Stimulated activated naive CD8-positive, alpha-beta T cell treated with anti-CD3 and anti-CD28 coated beads, Interleukin-15, Interleukin-2, amounts not matched to agents 100 U/mL and 50 U/mL, for 24 hours (primary cell): Measurements from ENCODE around the gene RAPGEF2.

Experiments used
- ATAC-seq: fragments of 150-1000 bp; cut with Tn5 transposase; one replicate; pipeline ENCODE4 v1.10.0; 2021
- DNase-seq: peaks from one replicate; pipeline ENCODE4 v3.0.0; 2021

Gene RAPGEF2

DNA sequence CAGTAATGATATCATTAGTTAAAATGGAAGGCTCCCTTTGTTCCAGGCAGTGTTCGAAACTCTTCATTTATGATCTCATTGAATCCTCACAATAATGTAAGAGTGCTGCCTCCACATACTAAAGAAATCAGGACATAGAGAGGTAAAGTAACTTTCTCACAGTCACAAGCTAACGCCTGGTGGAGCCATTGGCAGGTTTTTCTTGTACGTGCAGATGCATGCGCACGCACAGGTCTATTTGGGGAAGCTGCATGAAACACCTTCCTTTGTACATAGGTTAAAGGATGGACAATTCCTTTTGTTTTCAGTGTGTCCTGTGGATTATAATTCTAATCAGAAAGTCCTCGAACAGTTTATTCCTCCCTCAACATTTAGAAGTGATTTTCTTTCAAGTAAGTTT lies 176.2 kb downstream of the RAPGEF2 start:
- DNase-seq, result no peak

GRCh38 chr4:159280442-159281172 lies 177.7 kb downstream of the RAPGEF2 start:
- no peak for DNase-seq
- no peak for ATAC-seq

More for the DNA sequence above, 176.2 kb downstream of the RAPGEF2 start:
- no peak for ATAC-seq

DNA sequence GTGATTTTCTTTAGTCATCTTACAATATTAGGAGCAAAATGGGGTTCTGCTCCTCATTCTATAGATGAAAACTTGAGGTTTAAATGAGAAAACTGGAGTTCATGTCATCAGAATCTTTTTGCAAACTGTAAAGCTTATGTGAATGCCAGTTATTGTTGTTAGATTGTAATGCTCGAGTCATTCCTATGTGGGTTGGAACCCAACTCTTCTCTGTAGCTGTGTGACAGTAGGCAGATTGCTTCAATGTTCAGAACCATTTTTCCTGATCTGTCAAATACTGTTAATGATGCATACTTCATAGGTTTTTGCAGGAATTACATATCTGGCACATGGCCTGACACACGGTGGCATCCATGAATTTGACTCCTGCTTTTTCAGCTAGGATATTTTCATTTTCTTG lies 178.9 kb downstream of the RAPGEF2 start:
- DNase-seq (no peak), ATAC-seq (no peak)

DNA sequence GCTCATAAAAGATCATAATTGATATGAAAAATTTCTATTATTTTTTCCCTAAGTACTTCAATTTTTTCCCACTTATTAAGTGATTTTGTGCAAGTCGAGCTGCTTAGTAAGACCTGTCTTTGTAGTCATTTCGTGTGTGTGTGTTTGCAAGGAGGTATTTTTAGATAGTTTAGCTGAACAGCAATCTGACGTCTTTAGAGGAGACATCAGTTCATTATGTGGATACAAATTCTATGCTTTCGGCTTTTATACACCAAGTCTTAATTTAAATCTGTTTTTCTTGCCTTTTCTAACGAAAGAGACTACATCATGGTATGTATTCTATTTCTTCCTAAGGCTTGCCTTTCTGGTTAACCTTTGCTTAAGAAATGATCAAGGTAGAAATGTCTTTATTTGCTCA lies 179.4 kb downstream of the RAPGEF2 start:
- ATAC-seq (no peak), DNase-seq (no peak)

GRCh38 chr4:159282944-159283343 lies 180.1 kb downstream of the RAPGEF2 start:
- ATAC-seq, result no peak
- DNase-seq, result no peak

DNA sequence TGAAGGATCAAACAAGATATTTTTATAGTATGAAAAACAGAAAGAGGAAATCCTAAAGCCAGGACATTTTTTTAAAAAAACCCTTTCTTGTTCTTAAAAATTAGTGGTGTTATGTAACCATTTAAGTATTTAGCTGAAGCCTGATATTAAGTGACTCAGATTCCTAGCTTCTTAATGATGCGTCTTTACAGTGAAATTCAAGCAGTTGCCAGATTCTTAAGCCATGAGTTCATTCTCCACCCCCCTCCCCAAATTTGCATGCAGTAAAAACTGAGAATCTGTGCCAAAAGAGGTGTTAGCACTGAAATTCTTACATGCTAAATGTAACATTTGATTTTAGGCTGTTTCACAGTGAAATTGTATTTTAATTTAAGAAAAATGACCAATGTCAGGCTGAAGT lies 180.8 kb downstream of the RAPGEF2 start:
- ATAC-seq (no peak), DNase-seq (no peak)

DNA sequence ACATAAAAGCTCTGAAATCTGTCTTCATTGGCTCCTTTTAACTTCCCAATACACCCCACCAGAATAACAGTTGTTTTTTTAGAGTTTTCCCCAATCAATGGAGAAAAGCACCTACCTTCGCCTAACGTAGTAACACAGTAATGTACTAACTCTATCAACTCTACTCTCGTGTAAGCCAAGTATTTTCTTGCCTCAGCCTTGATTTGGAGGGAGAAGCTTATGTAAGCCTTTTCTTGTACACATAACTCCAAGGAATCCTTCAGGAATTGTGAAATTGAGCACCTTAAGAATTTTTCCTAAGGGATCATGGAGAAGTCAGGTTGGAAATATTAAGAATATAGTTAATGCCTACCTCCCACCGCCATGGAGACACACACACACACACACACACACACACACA lies 181.2 kb downstream of the RAPGEF2 start:
- ATAC-seq (no peak), DNase-seq (no peak)

DNA sequence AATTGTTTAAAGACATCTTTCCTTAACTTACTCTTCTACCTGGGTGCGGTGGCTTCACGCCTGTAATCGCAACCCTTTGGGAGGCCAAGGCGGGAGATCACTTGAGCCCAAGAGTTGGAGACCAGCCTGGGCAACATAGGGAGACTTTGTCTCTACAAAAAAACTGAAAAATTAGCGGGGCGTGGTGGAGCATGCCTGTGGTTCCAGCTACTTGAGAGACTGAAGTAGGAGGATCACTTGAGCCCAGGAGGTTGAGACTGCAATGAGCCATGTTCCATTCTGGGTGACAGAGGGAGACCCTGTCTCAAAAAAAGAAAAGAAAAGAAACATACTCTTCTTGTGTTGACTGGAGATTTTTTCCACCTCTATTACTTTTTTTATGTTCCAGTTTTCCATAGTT lies 181.9 kb downstream of the RAPGEF2 start:
- no peak for DNase-seq
- ATAC-seq, result no peak

- ATAC-seq (no peak), DNase-seq (no peak)
These were observed 184.9 kb downstream of the RAPGEF2 start for GRCh38 chr4:159287767-159288166.

DNA sequence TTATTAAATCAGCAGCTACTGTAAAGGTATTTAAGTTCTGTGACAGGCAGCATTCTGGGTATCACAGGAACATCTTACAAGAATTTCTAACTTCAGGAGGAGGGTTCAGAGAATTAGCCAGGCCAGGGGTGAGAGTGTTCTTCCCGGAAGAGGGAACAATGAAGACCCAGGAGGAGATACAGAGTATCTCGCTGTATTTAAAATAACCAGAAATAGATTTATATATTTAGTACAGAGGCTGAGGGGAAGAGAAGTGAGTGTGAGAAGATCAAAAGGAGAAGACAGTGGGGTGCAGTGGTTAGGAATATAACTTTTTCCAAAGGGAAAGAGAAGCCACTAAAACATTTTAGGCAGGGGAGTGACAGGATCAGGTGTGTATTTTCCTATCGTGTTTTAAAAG lies 186.8 kb downstream of the RAPGEF2 start:
- DNase-seq (no peak), ATAC-seq (no peak)

GRCh38 chr4:159290321-159291030 lies 187.6 kb downstream of the RAPGEF2 start:
- ATAC-seq, result no peak
- DNase-seq, result no peak

DNA sequence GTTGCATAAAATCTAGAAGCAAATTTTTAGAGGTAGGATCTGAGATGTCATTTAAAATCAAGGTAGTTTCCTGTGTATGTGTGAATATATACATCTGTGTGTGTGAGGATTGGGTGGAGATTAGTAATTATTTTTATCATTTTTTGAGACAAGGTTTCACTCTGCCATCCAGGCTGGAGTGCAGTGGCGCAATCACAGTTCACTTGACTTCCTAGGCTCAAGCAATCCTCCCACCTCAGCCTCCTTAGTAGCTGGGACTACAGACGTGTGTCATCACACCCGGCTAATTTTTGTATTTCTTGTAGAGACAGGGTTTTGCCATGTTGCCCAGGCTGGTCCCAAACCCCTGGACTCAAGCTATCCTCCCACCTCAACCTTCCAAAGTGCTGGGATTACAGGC lies 188.3 kb downstream of the RAPGEF2 start:
- DNase-seq (no peak), ATAC-seq (no peak)

DNA sequence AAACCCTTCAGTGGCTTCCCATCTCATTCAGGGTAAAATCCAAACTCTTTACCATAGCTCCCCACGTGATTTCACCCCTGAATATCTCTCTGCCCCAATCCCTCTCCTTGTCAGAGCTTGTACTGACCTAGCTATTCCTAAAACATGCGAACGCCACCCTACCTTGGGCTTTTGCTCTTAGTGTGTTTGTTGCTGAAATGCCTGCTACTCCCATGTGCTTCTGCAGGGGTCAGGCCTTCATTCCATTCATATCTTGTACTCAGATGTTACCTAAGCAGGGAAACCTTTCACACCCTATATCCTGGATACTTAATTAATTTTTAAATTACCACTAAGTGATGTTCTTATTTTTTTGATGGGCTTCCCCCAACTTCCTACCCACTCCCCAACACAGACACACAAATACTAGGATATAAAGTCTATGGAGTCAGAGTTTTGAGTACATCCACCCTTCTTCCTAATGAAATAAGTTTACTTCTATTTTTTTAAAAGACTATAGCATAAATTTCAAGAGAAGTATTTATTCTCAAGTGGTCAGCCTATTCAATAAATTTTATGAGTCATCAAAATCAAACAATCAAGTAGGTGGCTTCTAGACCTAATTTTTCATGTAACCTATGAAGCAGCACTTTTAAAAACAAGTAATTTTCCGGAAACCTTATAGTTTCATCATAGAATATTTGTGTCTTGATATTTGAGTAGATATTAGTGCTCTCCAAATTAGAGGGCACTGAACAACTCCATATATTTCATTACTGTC lies 189.4 kb downstream of the RAPGEF2 start:
- ATAC-seq (no peak), DNase-seq (no peak)

- no peak for ATAC-seq
- no peak for DNase-seq
These were observed 191.1 kb downstream of the RAPGEF2 start for GRCh38 chr4:159293811-159294515.

- no peak for ATAC-seq
- no peak for DNase-seq
These were observed 193.2 kb downstream of the RAPGEF2 start for GRCh38 chr4:159296061-159296460.

GRCh38 chr4:159297091-159297490 lies 194.2 kb downstream of the RAPGEF2 start:
- no peak for ATAC-seq

DNA sequence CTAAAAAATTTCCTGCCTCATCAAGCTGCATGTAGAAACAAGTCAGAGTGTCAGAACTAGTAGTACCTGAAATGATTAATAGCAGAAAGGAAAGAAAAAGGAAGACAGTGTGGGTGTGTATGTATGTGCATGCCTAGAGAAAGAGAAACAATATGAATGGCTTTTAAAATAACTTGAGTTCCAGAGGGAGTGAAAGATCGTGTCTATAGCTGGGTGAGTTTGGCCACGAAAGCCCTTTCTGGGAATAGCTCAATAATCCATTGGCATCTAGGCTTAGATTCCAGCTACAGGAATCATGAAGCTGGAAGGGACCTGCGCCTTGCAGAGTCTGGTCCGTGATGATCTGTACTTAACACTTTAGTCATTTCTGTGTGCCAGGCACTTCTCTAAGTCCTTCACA lies 195.6 kb downstream of the RAPGEF2 start:
- DNase-seq (no peak), ATAC-seq (no peak)

More at GRCh38 chr4:159297091-159297490, 194.2 kb downstream of the RAPGEF2 start:
- no peak for DNase-seq

- DNase-seq (no peak), ATAC-seq (no peak)
These were observed 200.6 kb downstream of the RAPGEF2 start for GRCh38 chr4:159303435-159303834.

DNA sequence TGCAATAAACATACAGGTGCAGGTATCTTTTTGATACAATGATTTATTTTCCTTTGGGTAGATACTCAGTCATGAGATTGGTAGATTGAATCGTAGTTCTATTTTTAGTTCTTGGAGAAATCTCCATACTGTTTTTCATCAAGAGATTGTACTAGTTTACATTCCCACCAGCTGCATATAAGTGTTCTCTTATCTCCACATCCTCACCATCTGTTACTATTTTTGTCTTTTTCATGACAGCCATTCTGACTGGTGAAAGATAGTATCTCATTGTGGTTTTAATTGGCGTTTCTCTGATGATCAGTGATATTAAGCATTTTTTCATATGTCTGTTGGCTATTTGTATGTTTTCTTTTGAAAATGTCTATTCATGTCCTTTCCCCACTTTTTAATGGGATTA lies 202.2 kb downstream of the RAPGEF2 start:
- DNase-seq, result no peak
- no peak for ATAC-seq

GRCh38 chr4:159307929-159308328 lies 205.1 kb downstream of the RAPGEF2 start:
- no peak for ATAC-seq
- DNase-seq, result no peak

DNA sequence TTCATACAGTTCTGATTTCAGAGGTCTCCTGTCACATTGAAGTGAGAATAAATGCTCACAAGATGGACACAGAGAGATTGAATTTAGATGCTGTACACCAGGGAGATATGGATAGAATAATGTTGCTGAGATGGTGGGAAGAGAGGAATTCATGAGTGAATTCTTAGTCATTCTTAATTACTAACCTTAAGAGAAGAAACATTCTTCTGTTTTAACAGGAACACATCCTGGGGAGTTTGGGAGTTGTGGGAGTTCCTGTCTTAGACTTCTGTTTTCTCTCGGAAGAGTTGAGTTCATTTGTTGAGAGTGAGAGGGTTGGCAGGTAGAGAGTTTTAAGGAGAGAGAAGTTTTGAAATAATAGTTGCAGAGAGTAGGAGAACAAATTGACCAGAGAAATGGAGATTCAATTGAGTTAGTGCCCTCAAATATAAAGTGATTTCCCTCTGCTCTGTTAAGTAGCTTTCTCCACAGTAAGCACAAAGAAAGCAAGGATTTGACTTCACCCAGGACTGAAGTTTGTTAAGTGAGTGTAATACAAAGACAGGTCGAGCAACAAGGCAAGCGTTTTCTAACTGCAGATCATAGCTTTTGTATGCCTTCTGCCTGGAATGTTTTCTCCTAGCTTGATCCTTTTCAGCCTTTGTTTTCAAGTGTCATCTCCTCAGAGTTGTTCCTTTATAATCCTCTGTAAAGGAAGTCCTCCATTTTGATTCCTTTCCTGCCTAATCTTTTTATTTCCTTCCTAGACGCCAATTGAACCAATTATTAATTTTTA lies 205.9 kb downstream of the RAPGEF2 start:
- ATAC-seq (no peak), DNase-seq (no peak)

GRCh38 chr4:159312236-159312635 lies 209.4 kb downstream of the RAPGEF2 start:
- ATAC-seq (no peak), DNase-seq (no peak)
